ENCODE measurements around the gene MRPL1.

Gene MRPL1

DNA sequence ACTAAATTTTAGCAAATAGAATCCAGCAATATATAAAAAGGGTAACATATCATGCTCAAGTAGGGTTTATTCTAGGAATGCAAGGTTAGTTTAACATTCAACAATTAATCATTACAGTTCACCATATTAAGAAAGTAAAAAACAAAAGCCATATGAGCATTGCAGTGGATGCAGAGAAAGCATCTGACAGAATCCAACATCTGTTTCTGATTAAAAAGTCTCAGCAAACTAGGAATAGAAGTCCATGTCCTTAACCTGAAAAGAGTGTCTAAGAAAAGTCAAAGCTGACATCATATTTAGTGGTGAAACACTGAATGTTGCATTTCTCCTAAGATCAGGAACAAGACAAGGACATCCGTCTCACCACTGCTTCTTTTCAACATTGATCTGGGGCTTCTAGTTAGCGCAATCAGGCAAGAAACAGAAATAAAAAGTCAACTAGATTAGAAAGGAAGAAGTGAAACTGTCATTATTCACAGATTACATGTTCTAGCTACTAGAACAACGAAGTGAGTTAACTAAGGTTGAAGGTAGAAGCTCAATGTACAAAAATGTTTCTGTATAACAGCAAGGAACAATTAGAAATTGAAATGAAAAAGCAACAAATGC lies 49.3 kb downstream of the MRPL1 start:
- no peak overlapping the region for H3K4me3 ChIP-seq (ENCODE audit: low read depth, low read length)
- TF ChIP-seq CTCF (IDR thresholded peaks at IDR 0.05; ENCODE audit: low read depth, low read length), result no peak
- DNase-seq (ENCODE audit: low read depth, low spot score), result peak; percentile 25
- in situ Hi-C loops (cut with HindIII; ENCODE audit: low sequenced_read_pairs), result no loop called here

DNA sequence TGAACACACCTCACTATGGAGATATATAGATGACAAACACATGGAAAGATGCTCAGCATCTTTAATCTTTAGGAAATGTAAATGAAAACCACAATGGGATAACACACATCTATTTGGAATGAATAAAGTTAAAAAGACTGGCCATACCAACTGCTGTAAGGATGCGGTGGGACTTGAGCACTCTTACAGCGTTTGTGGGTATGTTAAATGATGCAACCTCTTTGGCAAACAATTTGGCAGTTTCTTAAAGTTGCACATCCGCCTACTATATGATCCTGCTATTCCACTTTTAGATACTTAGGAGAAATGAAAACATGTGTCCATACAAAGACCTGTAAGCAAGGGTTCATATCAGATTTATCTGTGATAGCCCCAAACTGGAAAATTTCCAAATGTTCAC lies 50.7 kb downstream of the MRPL1 start:
- DNase-seq (ENCODE audit: low read depth, low spot score), result no peak
- TF ChIP-seq CTCF (IDR thresholded peaks at IDR 0.05; ENCODE audit: low read depth, low read length), result no peak
- in situ Hi-C loops (cut with HindIII; ENCODE audit: low sequenced_read_pairs), result no loop called here
- no peak overlapping the region for H3K4me3 ChIP-seq (ENCODE audit: low read depth, low read length)

GRCh38 chr4:77917075-77917474 lies 54.4 kb downstream of the MRPL1 start:
- in situ Hi-C loops (cut with HindIII; ENCODE audit: low sequenced_read_pairs), result no loop called here
- no peak for TF ChIP-seq CTCF (IDR thresholded peaks at IDR 0.05; ENCODE audit: low read depth, low read length)
- H3K4me3 ChIP-seq (ENCODE audit: low read depth, low read length), result no peak overlapping the region
- DNase-seq (ENCODE audit: low read depth, low spot score), result no peak

- DNase-seq (ENCODE audit: low read depth, low spot score), result no peak
- in situ Hi-C loops (cut with HindIII; ENCODE audit: low sequenced_read_pairs), result no loop called here
- no peak overlapping the region for H3K4me3 ChIP-seq (ENCODE audit: low read depth, low read length)
- TF ChIP-seq CTCF (IDR thresholded peaks at IDR 0.05; ENCODE audit: low read depth, low read length), result no peak
Measured at GRCh38 chr4:77917601-77918000, 55.0 kb downstream of the MRPL1 start.

DNA sequence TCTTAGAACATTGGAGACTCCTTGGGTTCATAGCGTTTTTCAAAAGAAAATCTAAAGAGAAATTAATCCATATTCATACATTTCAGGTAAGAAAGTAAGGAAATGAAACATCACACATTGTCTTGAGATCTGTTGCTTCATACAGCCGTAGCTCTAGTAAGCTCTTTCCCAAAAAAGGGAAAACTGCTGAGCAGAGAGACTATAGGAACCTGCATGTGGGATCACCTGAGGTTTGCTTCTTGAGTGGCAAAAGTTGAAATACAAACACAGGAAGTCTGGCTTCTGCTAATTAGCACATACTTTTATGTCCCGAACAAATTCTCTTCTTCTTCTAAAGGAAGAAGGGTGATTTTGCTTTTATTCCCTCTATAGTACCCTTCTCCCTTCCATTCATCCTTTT lies 57.7 kb downstream of the MRPL1 start:
- no peak for TF ChIP-seq CTCF (IDR thresholded peaks at IDR 0.05; ENCODE audit: low read depth, low read length)
- in situ Hi-C loops (cut with HindIII; ENCODE audit: low sequenced_read_pairs), result no loop called here

GRCh38 chr4:77921701-77922100 lies 59.1 kb downstream of the MRPL1 start:
- H3K4me3 ChIP-seq (ENCODE audit: low read depth, low read length), result no peak overlapping the region
- in situ Hi-C loops (cut with HindIII; ENCODE audit: low sequenced_read_pairs), result no loop called here
- TF ChIP-seq CTCF (IDR thresholded peaks at IDR 0.05; ENCODE audit: low read depth, low read length), result no peak
- peak; percentile 89 for DNase-seq (ENCODE audit: low read depth, low spot score)

More for the DNA sequence above, 57.7 kb downstream of the MRPL1 start:
- DNase-seq (ENCODE audit: low read depth, low spot score), result no peak
- H3K4me3 ChIP-seq (ENCODE audit: low read depth, low read length), result no peak overlapping the region

All from astrocyte of the spinal cord (primary cell).